Measurements from ENCODE around the gene MAP6. TPM values are rescaled to one million over a fixed set of nuclear protein-coding genes. Genes with fewer than 3 reads are reported as not detected.

The MAP6 gene
- total and polyA plus RNA-seq, 9 of the 15 experiments (the other 6 are each of a cell fraction or from before 2014, with no cell fraction given): not detected

GRCh38 chr11:75538150-75538942 lies 130.5 kb downstream of the MAP6 start (continued):
- TF ChIP-seq, protein P1, sequence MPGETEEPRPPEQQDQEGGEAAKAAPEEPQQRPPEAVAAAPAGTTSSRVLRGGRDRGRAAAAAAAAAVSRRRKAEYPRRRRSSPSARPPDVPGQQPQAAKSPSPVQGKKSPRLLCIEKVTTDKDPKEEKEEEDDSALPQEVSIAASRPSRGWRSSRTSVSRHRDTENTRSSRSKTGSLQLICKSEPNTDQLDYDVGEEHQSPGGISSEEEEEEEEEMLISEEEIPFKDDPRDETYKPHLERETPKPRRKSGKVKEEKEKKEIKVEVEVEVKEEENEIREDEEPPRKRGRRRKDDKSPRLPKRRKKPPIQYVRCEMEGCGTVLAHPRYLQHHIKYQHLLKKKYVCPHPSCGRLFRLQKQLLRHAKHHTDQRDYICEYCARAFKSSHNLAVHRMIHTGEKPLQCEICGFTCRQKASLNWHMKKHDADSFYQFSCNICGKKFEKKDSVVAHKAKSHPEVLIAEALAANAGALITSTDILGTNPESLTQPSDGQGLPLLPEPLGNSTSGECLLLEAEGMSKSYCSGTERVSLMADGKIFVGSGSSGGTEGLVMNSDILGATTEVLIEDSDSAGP (CRISPR knock-in tag; IDR thresholded peaks at IDR 0.05): no peak
- TF ChIP-seq ZNF263 (CRISPR knock-in tag; IDR thresholded peaks at IDR 0.05; ENCODE audit: borderline replicate concordance) (peak; percentile 89), RCOR1 (IDR thresholded peaks at IDR 0.05; ENCODE audit: borderline replicate concordance in 1 of 2, low read depth in 2 of 2, low read length in 2 of 2) (peak in 1 of 2 experiments; percentile 49; a peak in 1 of 4 replicates), TEAD1 (CRISPR knock-in tag; IDR thresholded peaks at IDR 0.05) (no peak), FOSL1 (tag; conservative IDR thresholded peaks at IDR 0.05) (no peak), SOX6 (IDR thresholded peaks at IDR 0.05) (no peak), REST (IDR thresholded peaks at IDR 0.05; ENCODE audit: borderline replicate concordance) (no peak), REST (CRISPR knock-in tag; IDR thresholded peaks at IDR 0.05; ENCODE audit: low read depth) (no peak)

Measured in K562 (cell line).